HUES6 (cell line): ENCODE results near the gene GRIK2.

Experiments used
- H3K27ac ChIP-seq: 2 replicates; pipeline ENCODE4 v1.7.0; 2013; ENCODE audit warnings: low read depth, mild to moderate bottlenecking, low read length, inconsistent platforms
- H3K27me3 ChIP-seq: 2 replicates; pipeline ENCODE4 v1.6.1; 2013; ENCODE audit warnings: low read length; ENCODE audit not compliant: control insufficient read depth, insufficient read depth
- H3K36me3 ChIP-seq: 2 replicates; pipeline ENCODE4 v1.6.1; 2013; ENCODE audit warnings: low read length; ENCODE audit not compliant: control insufficient read depth, insufficient read depth
- H3K4me1 ChIP-seq: 2 replicates; pipeline ENCODE4 v1.6.1; 2013; ENCODE audit warnings: low read length; ENCODE audit not compliant: control insufficient read depth, insufficient read depth
- H3K4me3 ChIP-seq: 2 replicates; pipeline ENCODE4 v1.5.1; 2013; ENCODE audit warnings: low read depth, low read length
- H3K9ac ChIP-seq: one replicate; pipeline ENCODE4 v1.6.1; 2013; ENCODE audit warnings: mild to moderate bottlenecking, low read length
- H3K9me3 ChIP-seq: 2 replicates; pipeline ENCODE4 v1.6.1; 2013; ENCODE audit warnings: low read depth, low read length; ENCODE audit not compliant: control insufficient read depth, insufficient read depth

The GRIK2 gene

DNA sequence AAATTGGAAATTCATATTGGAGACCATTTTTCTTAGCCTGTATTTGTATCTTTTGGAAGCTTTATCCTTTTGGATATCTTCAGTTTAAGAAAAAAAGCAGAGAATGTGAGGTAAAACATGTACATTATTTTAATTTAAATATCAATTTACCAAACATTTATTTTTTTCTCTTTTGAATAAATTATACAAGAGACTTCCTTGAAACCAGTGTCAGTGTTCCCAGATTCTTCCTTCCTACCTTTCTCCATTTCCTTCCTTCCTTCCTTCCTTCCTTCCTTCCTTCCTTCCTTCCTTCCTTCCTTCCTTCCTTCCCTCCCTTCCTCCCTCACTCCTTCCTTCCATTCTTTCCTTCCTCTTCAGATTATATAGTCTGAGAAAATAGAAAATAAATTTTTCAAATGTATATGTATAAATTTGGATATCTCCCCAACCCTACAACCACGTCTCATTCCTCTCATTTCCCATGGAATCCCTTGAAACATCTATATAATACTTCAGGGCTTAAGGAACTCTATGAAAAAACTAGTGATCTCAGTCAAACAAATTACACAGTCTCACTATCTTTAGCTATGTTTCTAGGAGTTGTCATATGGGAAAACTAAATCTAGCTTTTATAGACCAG, 528.4 kb downstream of the GRIK2 start:
- no peaks in the 10 kb centered on the region for H3K4me1 ChIP-seq
- no peaks in the 10 kb centered on the region for H3K27me3 ChIP-seq
- H3K27ac ChIP-seq: no peak overlapping the region

GRCh38 chr6:101926149-101926925, 532.8 kb downstream of the GRIK2 start:
- no peaks in the 10 kb centered on the region for H3K27me3 ChIP-seq
- H3K36me3 ChIP-seq: no peaks in the 10 kb centered on the region
- H3K4me3 ChIP-seq: no peak overlapping the region
- H3K9me3 ChIP-seq: no peaks in the 10 kb centered on the region
- no peak overlapping the region for H3K9ac ChIP-seq
- no peak overlapping the region for H3K27ac ChIP-seq
- H3K4me1 ChIP-seq: no peaks in the 10 kb centered on the region

More for the DNA sequence above, 528.4 kb downstream of the GRIK2 start:
- Histone ChIP-seq H3K9ac (no peak overlapping the region), H3K36me3 (no peaks in the 10 kb centered on the region), H3K9me3 (no peaks in the 10 kb centered on the region), H3K4me3 (no peak overlapping the region)

DNA sequence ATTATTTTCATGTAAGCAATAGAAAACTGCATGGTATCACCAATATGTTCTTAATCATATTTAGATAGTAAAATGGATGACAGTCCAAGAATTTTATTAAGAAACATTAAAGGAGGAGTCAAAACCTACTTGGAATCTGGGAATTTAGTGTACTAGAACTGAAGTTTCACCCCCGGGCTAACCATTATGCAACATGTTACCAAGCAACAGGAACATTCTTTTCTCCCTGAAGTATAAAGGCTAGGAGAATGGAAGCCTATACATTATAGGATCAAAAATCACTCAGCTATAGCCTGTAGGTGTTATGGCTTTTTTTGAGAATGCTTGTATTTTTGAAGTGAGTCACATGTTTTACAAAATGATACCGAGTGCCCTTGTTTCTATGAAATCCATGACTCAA, 538.3 kb downstream of the GRIK2 start:
- no peak overlapping the region for H3K9ac ChIP-seq
- no peak overlapping the region for H3K4me3 ChIP-seq

DNA sequence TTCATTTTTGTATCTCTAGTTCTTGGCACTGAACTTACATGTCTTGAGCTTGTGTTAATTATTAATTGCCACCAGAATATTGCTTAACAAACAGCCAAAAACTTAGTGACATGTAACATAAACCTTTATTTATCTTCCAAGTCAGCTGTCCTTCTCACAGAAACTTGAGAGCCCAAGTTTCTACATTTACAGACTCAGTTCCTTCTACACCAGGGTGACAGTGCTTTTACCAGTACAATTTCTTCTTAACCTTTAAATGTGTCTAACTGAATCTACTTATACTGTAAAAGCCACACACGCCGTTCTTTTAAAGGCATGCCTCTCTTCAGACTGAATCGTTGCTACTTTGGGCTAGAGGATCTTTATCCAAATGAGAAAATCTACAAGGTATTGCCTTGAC, 539.2 kb downstream of the GRIK2 start:
- H3K36me3 ChIP-seq: no peaks in the 10 kb centered on the region
- no peaks in the 10 kb centered on the region for H3K27me3 ChIP-seq
- H3K27ac ChIP-seq: no peak overlapping the region
- H3K9me3 ChIP-seq: no peaks in the 10 kb centered on the region
- H3K4me3 ChIP-seq: no peak overlapping the region
- no peaks in the 10 kb centered on the region for H3K4me1 ChIP-seq
- H3K9ac ChIP-seq: no peak overlapping the region

More for the DNA sequence above, 538.3 kb downstream of the GRIK2 start:
- no peaks in the 10 kb centered on the region for H3K36me3 ChIP-seq
- no peaks in the 10 kb centered on the region for H3K4me1 ChIP-seq
- H3K27me3 ChIP-seq: no peaks in the 10 kb centered on the region
- no peaks in the 10 kb centered on the region for H3K9me3 ChIP-seq
- no peak overlapping the region for H3K27ac ChIP-seq

DNA sequence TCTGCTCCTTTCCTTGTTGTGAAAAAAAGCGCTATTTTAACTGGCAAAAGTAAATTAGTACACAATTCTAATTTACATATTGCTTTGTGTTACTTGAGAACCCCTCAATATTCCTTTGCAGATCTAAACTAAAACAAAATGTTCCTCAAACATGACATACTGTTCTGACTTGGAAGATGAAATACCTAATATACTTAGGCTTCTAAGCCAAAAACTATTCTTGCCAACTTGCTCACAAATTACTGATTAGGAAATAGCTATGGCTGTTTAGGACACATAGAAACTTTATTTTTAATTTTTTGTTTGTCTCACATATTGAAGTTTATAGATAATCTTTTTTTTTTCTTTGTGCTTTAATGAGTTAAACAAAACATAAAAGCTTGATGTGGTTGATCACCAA, 542.2 kb downstream of the GRIK2 start:
- no peaks in the 10 kb centered on the region for H3K36me3 ChIP-seq
- no peak overlapping the region for H3K4me3 ChIP-seq
- no peak overlapping the region for H3K27ac ChIP-seq
- no peaks in the 10 kb centered on the region for H3K27me3 ChIP-seq
- no peaks in the 10 kb centered on the region for H3K9me3 ChIP-seq
- no peak overlapping the region for H3K9ac ChIP-seq
- no peaks in the 10 kb centered on the region for H3K4me1 ChIP-seq

GRCh38 chr6:101936516-101936915, 543.0 kb downstream of the GRIK2 start:
- Histone ChIP-seq H3K27me3 (no peaks in the 10 kb centered on the region), H3K9me3 (no peaks in the 10 kb centered on the region), H3K9ac (no peak overlapping the region), H3K27ac (no peak overlapping the region), H3K36me3 (no peaks in the 10 kb centered on the region), H3K4me3 (no peak overlapping the region), H3K4me1 (no peaks in the 10 kb centered on the region)

DNA sequence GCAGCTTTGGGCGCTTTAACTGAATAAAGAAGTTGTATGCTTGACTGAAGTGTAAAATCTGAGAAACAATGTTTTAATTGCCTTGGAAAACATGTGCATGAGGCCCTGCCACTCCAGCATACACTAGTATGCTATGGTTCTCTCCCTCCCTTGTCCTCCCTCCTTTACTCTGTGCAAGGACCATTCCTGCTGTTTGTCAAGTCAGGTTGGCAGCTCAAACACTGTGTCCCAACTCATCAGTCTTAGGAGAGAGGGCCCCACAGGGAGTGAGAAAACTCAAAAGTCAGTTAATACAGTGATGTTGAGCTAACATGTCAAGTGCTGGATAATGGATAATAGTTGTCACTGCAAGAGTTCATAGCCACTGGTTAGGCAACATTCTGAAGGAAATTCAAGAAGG, 543.6 kb downstream of the GRIK2 start:
- Histone ChIP-seq H3K4me1 (no peaks in the 10 kb centered on the region), H3K4me3 (no peak overlapping the region)

GRCh38 chr6:101940391-101940790, 546.9 kb downstream of the GRIK2 start:
- no peak overlapping the region for H3K27ac ChIP-seq
- no peak overlapping the region for H3K4me3 ChIP-seq
- no peaks in the 10 kb centered on the region for H3K27me3 ChIP-seq
- peaks cover 10% of the 10 kb centered on the region; the same call in 1 of the 2 replicates for H3K9me3 ChIP-seq
- no peak overlapping the region for H3K9ac ChIP-seq
- no peaks in the 10 kb centered on the region for H3K4me1 ChIP-seq
- no peaks in the 10 kb centered on the region for H3K36me3 ChIP-seq

More for the DNA sequence above, 543.6 kb downstream of the GRIK2 start:
- H3K9me3 ChIP-seq: no peaks in the 10 kb centered on the region
- no peak overlapping the region for H3K9ac ChIP-seq
- H3K36me3 ChIP-seq: no peaks in the 10 kb centered on the region
- no peaks in the 10 kb centered on the region for H3K27me3 ChIP-seq
- no peak overlapping the region for H3K27ac ChIP-seq

DNA sequence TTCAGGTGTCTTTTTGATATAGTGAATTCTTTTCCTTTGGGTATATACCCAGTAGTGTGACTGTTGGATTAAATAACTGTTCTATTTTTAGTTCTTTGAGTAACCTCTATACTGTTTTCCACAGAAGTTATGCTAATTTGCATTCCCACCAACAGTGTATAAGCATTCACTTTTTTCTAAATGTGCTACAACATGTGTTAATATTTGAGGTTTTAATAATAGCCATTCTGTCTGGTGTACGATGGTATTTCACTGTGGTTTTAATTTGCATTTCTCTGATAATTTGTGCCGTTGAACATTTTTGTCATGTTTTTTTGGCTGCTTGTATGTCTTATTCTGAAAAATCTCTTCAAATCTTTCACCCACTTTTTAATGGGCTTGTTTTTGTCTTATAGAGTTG, 563.5 kb downstream of the GRIK2 start:
- H3K4me3 ChIP-seq: no peak overlapping the region
- H3K36me3 ChIP-seq: no peaks in the 10 kb centered on the region
- no peaks in the 10 kb centered on the region for H3K4me1 ChIP-seq
- no peak overlapping the region for H3K27ac ChIP-seq
- no peak overlapping the region for H3K9ac ChIP-seq
- H3K27me3 ChIP-seq: no peaks in the 10 kb centered on the region
- no peaks in the 10 kb centered on the region for H3K9me3 ChIP-seq

- H3K4me1 ChIP-seq: no peaks in the 10 kb centered on the region
- no peaks in the 10 kb centered on the region for H3K27me3 ChIP-seq
- no peaks in the 10 kb centered on the region for H3K36me3 ChIP-seq
- H3K9me3 ChIP-seq: no peaks in the 10 kb centered on the region
- no peak overlapping the region for H3K27ac ChIP-seq
- no peak overlapping the region for H3K4me3 ChIP-seq
- no peak overlapping the region for H3K9ac ChIP-seq
Observed at GRCh38 chr6:101961357-101961756, 567.8 kb downstream of the GRIK2 start.

- no peaks in the 10 kb centered on the region for H3K27me3 ChIP-seq
- H3K9me3 ChIP-seq: no peaks in the 10 kb centered on the region
- H3K9ac ChIP-seq: no peak overlapping the region
- no peaks in the 10 kb centered on the region for H3K36me3 ChIP-seq
- no peak overlapping the region for H3K4me3 ChIP-seq
- H3K27ac ChIP-seq: no peak overlapping the region
- no peaks in the 10 kb centered on the region for H3K4me1 ChIP-seq
Observed at GRCh38 chr6:101980924-101981323, 587.4 kb downstream of the GRIK2 start.
